DND-41 (cell line): ENCODE data around the gene TAB2.

ENCODE experiments used
- ATAC-seq: fragments of 200-7000 bp; cut with Tn5 transposase; 3 replicates; pipeline ENCODE4 v1.9.1; 2021; ENCODE audit warnings: low read depth; ENCODE audit not compliant: insufficient read depth
- DNase-seq: peaks from one replicate; pipeline ENCODE4 v3.0.0-alpha.2; 2020
- H2AFZ ChIP-seq: 2 replicates; pipeline ENCODE4 v1.6.0; 2012; ENCODE audit warnings: low read depth, low read length
- H3K27ac ChIP-seq: 2 replicates; pipeline ENCODE4 v1.5.1; 2012; ENCODE audit warnings: low read length, inconsistent platforms
- H3K27me3 ChIP-seq: fragments of 200-600 bp; sonication (generic); 2 replicates; pipeline ENCODE4 v1.6.0; 2012; ENCODE audit warnings: low read length, mild to moderate bottlenecking, inconsistent platforms; ENCODE audit not compliant: insufficient read depth, poor library complexity
- H3K36me3 ChIP-seq: 2 replicates; pipeline ENCODE4 v1.5.1; 2012; ENCODE audit warnings: low read length, inconsistent platforms; ENCODE audit not compliant: insufficient read depth
- H3K4me1 ChIP-seq: 2 replicates; pipeline ENCODE4 v1.5.1; 2012; ENCODE audit warnings: mild to moderate bottlenecking, low read length; ENCODE audit not compliant: insufficient read depth
- H3K4me2 ChIP-seq: 2 replicates; pipeline ENCODE4 v1.6.0; 2012; ENCODE audit warnings: mild to moderate bottlenecking, moderate library complexity, low read length, inconsistent platforms; ENCODE audit not compliant: insufficient read depth
- H3K4me3 ChIP-seq, 2 experiments: fragments of 200-600 bp in 1 of 2; shearing (Covaris generic) in 1 of 2; 2 replicates each; pipeline ENCODE4 v1.5.1; 2012 to 2016; ENCODE audit warnings: inconsistent platforms in 2 of 2, low read length in 2 of 2, mild to moderate bottlenecking in 2 of 2, low read depth in 1 of 2, moderate library complexity in 1 of 2
- H3K79me2 ChIP-seq: 2 replicates; pipeline ENCODE4 v1.6.0; 2012; ENCODE audit warnings: low read length, inconsistent platforms; ENCODE audit not compliant: insufficient read depth
- H3K9ac ChIP-seq: 2 replicates; pipeline ENCODE4 v1.6.0; 2012; ENCODE audit warnings: low read depth, mild to moderate bottlenecking, inconsistent platforms, low read length, moderate library complexity
- H3K9me3 ChIP-seq: 2 replicates; pipeline ENCODE4 v1.5.1; 2012; ENCODE audit warnings: low read length, moderate library complexity, mild to moderate bottlenecking, inconsistent platforms; ENCODE audit not compliant: insufficient read depth, severe bottlenecking
- H4K20me1 ChIP-seq: 2 replicates; pipeline ENCODE4 v1.6.0; 2012; ENCODE audit warnings: low read length; ENCODE audit not compliant: insufficient read depth
- CTCF ChIP-seq: IDR thresholded peaks from 2 replicates; pipeline ENCODE4 v1.5.1; 2012; ENCODE audit warnings: borderline replicate concordance, low read length, moderate library complexity, mild to moderate bottlenecking; ENCODE audit not compliant: poor library complexity, severe bottlenecking; ENCODE audit errors: extremely low read depth
- EZH2 ChIP-seq: IDR thresholded peaks from 3 replicates; pipeline ENCODE4 v1.6.1; 2012; ENCODE audit warnings: borderline replicate concordance, low read depth, mild to moderate bottlenecking, moderate library complexity, low read length, inconsistent platforms; ENCODE audit not compliant: severe bottlenecking

The TAB2 gene

GRCh38 chr6:149303468-149303867, 14.0 kb upstream of the TAB2 start:
- no peak overlapping the region for H3K4me2 ChIP-seq
- H3K27ac ChIP-seq: no peak overlapping the region
- H3K4me3 ChIP-seq: no peak overlapping the region
- no peaks in the 10 kb centered on the region for H3K79me2 ChIP-seq
- no peak overlapping the region for H2AFZ ChIP-seq
- no peaks in the 10 kb centered on the region for H4K20me1 ChIP-seq
- no peak overlapping the region for H3K9ac ChIP-seq
- TF ChIP-seq CTCF (no peak), EZH2 (no peak)
- DNase-seq (no peak), ATAC-seq (no peak)
- H3K36me3 ChIP-seq: no peaks in the 10 kb centered on the region
- H3K27me3 ChIP-seq: no peaks in the 10 kb centered on the region
- H3K4me1 ChIP-seq: no peaks in the 10 kb centered on the region
- no peaks in the 10 kb centered on the region for H3K9me3 ChIP-seq

- H4K20me1 ChIP-seq: no peaks in the 10 kb centered on the region
- no peaks in the 10 kb centered on the region for H3K79me2 ChIP-seq
- H3K9me3 ChIP-seq: no peaks in the 10 kb centered on the region
- H3K27me3 ChIP-seq: no peaks in the 10 kb centered on the region
- no peak for ATAC-seq
- no peaks in the 10 kb centered on the region for H3K36me3 ChIP-seq
- H3K4me2 ChIP-seq: no peak overlapping the region
- no peak overlapping the region for H3K4me3 ChIP-seq
- no peaks in the 10 kb centered on the region for H3K4me1 ChIP-seq
- DNase-seq: no peak
- TF ChIP-seq EZH2 (no peak), CTCF (no peak)
- H3K27ac ChIP-seq: no peak overlapping the region
- H2AFZ ChIP-seq: no peak overlapping the region
- H3K9ac ChIP-seq: no peak overlapping the region
Measured at GRCh38 chr6:149305372-149305771, 12.1 kb upstream of the TAB2 start.

GRCh38 chr6:149306967-149307366, 10.5 kb upstream of the TAB2 start:
- no peaks in the 10 kb centered on the region for H3K9me3 ChIP-seq
- no peaks in the 10 kb centered on the region for H3K4me1 ChIP-seq
- no peak overlapping the region for H3K27ac ChIP-seq
- TF ChIP-seq CTCF (no peak), EZH2 (no peak)
- no peaks in the 10 kb centered on the region for H3K36me3 ChIP-seq
- no peak overlapping the region for H3K4me2 ChIP-seq
- ATAC-seq (no peak), DNase-seq (no peak)
- H2AFZ ChIP-seq: no peak overlapping the region
- H3K79me2 ChIP-seq: no peaks in the 10 kb centered on the region
- H3K4me3 ChIP-seq: no peak overlapping the region
- no peaks in the 10 kb centered on the region for H3K27me3 ChIP-seq
- no peak overlapping the region for H3K9ac ChIP-seq
- no peaks in the 10 kb centered on the region for H4K20me1 ChIP-seq

- no peak overlapping the region for H2AFZ ChIP-seq
- H4K20me1 ChIP-seq: no peaks in the 10 kb centered on the region
- TF ChIP-seq EZH2 (no peak), CTCF (no peak)
- H3K79me2 ChIP-seq: no peaks in the 10 kb centered on the region
- H3K4me3 ChIP-seq: no peak overlapping the region
- no peaks in the 10 kb centered on the region for H3K27me3 ChIP-seq
- ATAC-seq (no peak), DNase-seq (no peak)
- no peak overlapping the region for H3K4me2 ChIP-seq
- no peaks in the 10 kb centered on the region for H3K9me3 ChIP-seq
- no peak overlapping the region for H3K27ac ChIP-seq
- no peak overlapping the region for H3K9ac ChIP-seq
- no peaks in the 10 kb centered on the region for H3K36me3 ChIP-seq
- H3K4me1 ChIP-seq: peaks cover 5% of the 10 kb centered on the region
Measured at GRCh38 chr6:149311293-149311692, 6.2 kb upstream of the TAB2 start.
